HepG2 (cell line): ENCODE data around the gene PDGFB.

Source experiments
- ELF1 ChIP-seq: sonication (generic); formaldehyde crosslinking; IDR thresholded peaks from 2 replicates; pipeline ENCODE4 v1.4.0; 2020; ENCODE audit warnings: missing genetic modification reagents
- MAF1 ChIP-seq: sonication (generic); formaldehyde crosslinking; IDR thresholded peaks from 2 replicates; pipeline ENCODE4 v1.5.0; 2020; ENCODE audit warnings: missing genetic modification reagents, borderline replicate concordance
- MAZ ChIP-seq, 2 experiments: sonication (generic) in 1 of 2; formaldehyde crosslinking in 1 of 2; IDR thresholded peaks; 2 replicates each; pipeline versions ENCODE4 v1.5.0 to v1.6.1; 2012 to 2020; ENCODE audit warnings: low read depth in 2 of 2, mild to moderate bottlenecking in 2 of 2, borderline replicate concordance in 1 of 2, improper control_type of control experiment in 1 of 2, low read length in 1 of 2, missing genetic modification reagents in 1 of 2, moderate library complexity in 1 of 2
- NFE2L1 ChIP-seq: sonication (generic); formaldehyde crosslinking; IDR thresholded peaks from 2 replicates; pipeline ENCODE4 v1.4.0; 2020; ENCODE audit warnings: missing genetic modification reagents, mild to moderate bottlenecking, borderline replicate concordance
- POLR2A ChIP-seq, 2 experiments: IDR thresholded peaks; 2 replicates each; pipeline ENCODE4 v1.6.1; 2011; ENCODE audit warnings: low read depth in 2 of 2, low read length in 2 of 2, mild to moderate bottlenecking in 1 of 2, moderate library complexity in 1 of 2; ENCODE audit not compliant: insufficient read depth in 1 of 2
- REST ChIP-seq, 2 experiments: IDR thresholded peaks; 2 replicates each; pipeline ENCODE4 v1.6.1; 2011 to 2012; ENCODE audit warnings: low read length in 2 of 2, borderline replicate concordance in 1 of 2, low read depth in 1 of 2, mild to moderate bottlenecking in 1 of 2, moderate library complexity in 1 of 2
- TCF7 ChIP-seq: sonication (generic); IDR thresholded peaks from 2 replicates; pipeline ENCODE4 v1.6.1; 2016; ENCODE audit warnings: antibody characterized with exemption, low read depth
- ZNF740 ChIP-seq: sonication (generic); formaldehyde crosslinking; IDR thresholded peaks from 2 replicates; pipeline ENCODE4 v1.4.0; 2020; ENCODE audit warnings: missing genetic modification reagents

DNA sequence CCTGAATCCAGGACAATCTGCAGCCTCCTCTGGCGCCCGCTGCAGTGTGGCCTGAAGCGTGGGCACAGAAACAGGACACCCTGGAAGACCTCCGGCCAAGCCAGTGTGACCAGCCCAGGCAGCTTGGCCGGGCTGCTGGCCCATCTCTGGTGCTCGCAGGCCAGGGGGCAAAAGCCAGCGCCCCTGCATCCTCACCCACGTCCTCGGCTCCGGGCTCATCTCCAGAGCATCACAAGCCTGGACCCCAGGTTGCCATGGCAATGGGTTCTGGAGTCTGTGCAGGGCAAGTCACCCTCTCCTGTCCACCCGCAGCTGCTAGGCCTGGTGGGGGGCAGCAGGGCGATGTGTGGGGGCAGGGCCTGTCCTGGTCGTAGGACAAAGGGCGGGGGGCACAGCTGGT lies 9.3 kb upstream of the PDGFB start:
- TF ChIP-seq ELF1 (CRISPR knock-in tag): no peak
- TF ChIP-seq TCF7: no peak
- TF ChIP-seq REST (IDR thresholded peaks at IDR 0.05; ENCODE audit: borderline replicate concordance in 1 of 2, low read depth in 1 of 2, low read length in 2 of 2): no peak
- TF ChIP-seq ZNF740: no peak
- TF ChIP-seq MAF1 (CRISPR knock-in tag): no peak
- no peak for TF ChIP-seq MAZ (IDR thresholded peaks at IDR 0.05; ENCODE audit: borderline replicate concordance, low read depth, low read length)
- no peak for TF ChIP-seq MAZ (CRISPR knock-in tag; IDR thresholded peaks at IDR 0.05; ENCODE audit: low read depth)
- TF ChIP-seq NFE2L1 (CRISPR knock-in tag): no peak
- TF ChIP-seq POLR2A (IDR thresholded peaks at IDR 0.05; ENCODE audit: insufficient read depth in 1 of 2, low read depth in 2 of 2, low read length in 2 of 2): no peak
